CD14-positive monocyte (primary cell): Measurements from ENCODE around the gene TEX13D. TPM values are rescaled to one million over a fixed set of nuclear protein-coding genes. Genes with fewer than 3 reads are reported as not detected.
"Not testable (repeated sequence)": the region's sequence is repeated elsewhere in the genome, so short reads cannot be mapped to it uniquely, and the experiment has no call there.

Source experiments
- DNase-seq, 3 donors: peaks; one replicate each; pipeline ENCODE4 v3.0.0-alpha.2; 2011 to 2022
- H2AFZ ChIP-seq: 2 replicates; pipeline ENCODE4 v1.6.0; 2012; ENCODE audit warnings: mild to moderate bottlenecking, low read depth, low read length, inconsistent platforms; ENCODE audit not compliant: insufficient read depth, poor library complexity, severe bottlenecking
- H3K27ac ChIP-seq, 2 donors: 1 replicate in 1 of 2; 2 replicates in 1 of 2; pipeline ENCODE4 v1.5.1; 2012 to 2013; ENCODE audit warnings: low read length in 2 of 2, control low read depth in 1 of 2, inconsistent platforms in 1 of 2, low read depth in 1 of 2, mild to moderate bottlenecking in 1 of 2
- H3K27me3 ChIP-seq, 2 donors: one replicate each; pipeline versions ENCODE4 v1.6.0 to v1.6.1; 2011 to 2013; ENCODE audit warnings: low read length in 2 of 2; ENCODE audit not compliant: control insufficient read depth in 2 of 2, insufficient read depth in 2 of 2
- H3K36me3 ChIP-seq, 2 donors: replicated peaks in 1 of 2; 1 replicate in 1 of 2; 2 replicates in 1 of 2; pipeline versions ENCODE4 v1.5.1 to v1.6.1; 2012 to 2013; ENCODE audit warnings: low read length in 2 of 2, control low read depth in 1 of 2, inconsistent platforms in 1 of 2, mild to moderate bottlenecking in 1 of 2; ENCODE audit not compliant: insufficient read depth in 2 of 2, control insufficient read depth in 1 of 2
- H3K4me1 ChIP-seq, 2 donors: 1 replicate in 1 of 2; 2 replicates in 1 of 2; pipeline versions ENCODE4 v1.5.1 to v1.6.1; 2012 to 2013; ENCODE audit warnings: low read length in 2 of 2, control low read depth in 1 of 2, inconsistent platforms in 1 of 2, mild to moderate bottlenecking in 1 of 2, moderate library complexity in 1 of 2; ENCODE audit not compliant: insufficient read depth in 2 of 2, control insufficient read depth in 1 of 2
- H3K4me2 ChIP-seq: replicated peaks from 2 replicates; pipeline ENCODE3; 2012; ENCODE audit warnings: low read length, moderate library complexity, mild to moderate bottlenecking; ENCODE audit not compliant: poor library complexity, severe bottlenecking; ENCODE audit errors: extremely low read depth
- H3K4me3 ChIP-seq, 3 experiments: fragments of 200-600 bp in 1 of 3; sonication (generic) in 1 of 3; replicated peaks in 1 of 3; 1 replicate in 2 of 3; 2 replicates in 1 of 3; pipeline ENCODE4 v1.5.1; 2011 to 2013; ENCODE audit warnings: low read length in 3 of 3, mild to moderate bottlenecking in 3 of 3, control low read depth in 2 of 3, low read depth in 2 of 3, inconsistent platforms in 1 of 3, moderate library complexity in 1 of 3
- H3K79me2 ChIP-seq: 2 replicates; pipeline ENCODE4 v1.6.0; 2012; ENCODE audit warnings: mild to moderate bottlenecking, control low read depth, inconsistent platforms, low read length, moderate library complexity; ENCODE audit not compliant: insufficient read depth
- H3K9ac ChIP-seq: 2 replicates; pipeline ENCODE4 v1.6.0; 2017; ENCODE audit warnings: low read length, mild to moderate bottlenecking; ENCODE audit not compliant: insufficient read depth, poor library complexity, severe bottlenecking
- H3K9me3 ChIP-seq, 2 donors: replicated peaks in 1 of 2; 1 replicate in 1 of 2; 2 replicates in 1 of 2; pipeline versions ENCODE4 v1.5.1 to v1.6.1; 2012 to 2013; ENCODE audit warnings: low read length in 2 of 2, control low read depth in 1 of 2; ENCODE audit not compliant: control insufficient read depth in 1 of 2, insufficient read depth in 1 of 2
- H4K20me1 ChIP-seq: 2 replicates; pipeline ENCODE4 v1.6.0; 2012; ENCODE audit warnings: mild to moderate bottlenecking, low read length, control low read depth, moderate library complexity; ENCODE audit not compliant: insufficient read depth
- H3K27ac Mint-ChIP-seq, 7 donors: one replicate each; pipeline ENCODE4 v1.8.0; 2020; ENCODE audit warnings: mild to moderate bottlenecking in 7 of 7, mixed read lengths in 7 of 7, moderate library complexity in 6 of 7, inconsistent platforms in 2 of 7
- H3K27me3 Mint-ChIP-seq, 3 donors: one replicate each; pipeline ENCODE4 v1.8.0; 2021 to 2022; ENCODE audit warnings: low read depth in 3 of 3, mild to moderate bottlenecking in 3 of 3, mixed read lengths in 3 of 3, moderate library complexity in 3 of 3, inconsistent platforms in 1 of 3
- H3K36me3 Mint-ChIP-seq, 2 donors: one replicate each; pipeline ENCODE4 v1.8.0; 2020; ENCODE audit warnings: mixed read lengths in 2 of 2, inconsistent platforms in 1 of 2, mild to moderate bottlenecking in 1 of 2
- H3K4me1 Mint-ChIP-seq: one replicate; pipeline ENCODE4 v1.8.0; 2020; ENCODE audit warnings: mild to moderate bottlenecking, mixed read lengths
- H3K4me3 Mint-ChIP-seq, 2 donors: one replicate each; pipeline ENCODE4 v1.8.0; 2020; ENCODE audit warnings: mild to moderate bottlenecking in 2 of 2, mixed read lengths in 2 of 2, moderate library complexity in 1 of 2
- H3K9me3 Mint-ChIP-seq, 7 donors: one replicate each; pipeline ENCODE4 v1.8.0; 2020 to 2022; ENCODE audit warnings: mixed read lengths in 7 of 7, mild to moderate bottlenecking in 6 of 7, moderate library complexity in 6 of 7, inconsistent platforms in 2 of 7
- CTCF ChIP-seq: fragments of 200-600 bp; IDR thresholded peaks from one replicate; pipeline ENCODE4 v1.8.0; 2022; ENCODE audit warnings: antibody characterized with exemption, mild to moderate bottlenecking
- WGBS: methylation state at CpG from one replicate; pipeline ENCODE4 v1.1.5; 2013; ENCODE audit warnings: missing lambda C conversion rate; ENCODE audit not compliant: insufficient coverage; 5-methylcytosine and 5-hydroxymethylcytosine counted together
- intact Hi-C, 2 donors: fragments of 100-400 bp; cut with micrococcal nuclease; formaldehyde crosslinking; loops; one replicate each; pipeline versions ENCODE4 v1.15.0 to v1.15.1; 2023
- polyA plus RNA-seq, 3 donors: library from polyadenylated mRNA; depleted of rRNA in 1 of 3; unstranded in 2 of 3; stranded (reverse) in 1 of 3; fragments of 300-500 nt in 2 of 3; fragments of >200 nt in 1 of 3; fragmentation: Illumina TruSeq in 2 of 3; gene quantifications; 1 replicate in 2 of 3; 2 replicates in 1 of 3; pipeline ENCODE4 v1.2.3, GENCODE V29; 2012 to 2021

The TEX13D gene
- polyA plus RNA-seq, 3 donors = not detected

GRCh38 chrX:124333862-124334261 lies 1.4 kb downstream of the TEX13D start:
- no peak overlapping the region for H2AFZ ChIP-seq
- intact Hi-C loops = no loop called here
- no peaks in the 10 kb centered on the region for H3K4me1 Mint-ChIP-seq

GRCh38 chrX:124334555-124334954 lies 2.1 kb downstream of the TEX13D start:
- H3K27ac ChIP-seq, H2AFZ ChIP-seq, intact Hi-C loops, DNase-seq, H3K36me3 ChIP-seq, H3K4me2 ChIP-seq, H3K4me1 Mint-ChIP-seq, H3K27ac Mint-ChIP-seq, H3K27me3 ChIP-seq, H3K4me1 ChIP-seq, H3K4me3 Mint-ChIP-seq, H3K9ac ChIP-seq, H3K9me3 ChIP-seq, H3K4me3 ChIP-seq, H3K79me2 ChIP-seq, H4K20me1 ChIP-seq, H3K36me3 Mint-ChIP-seq, H3K27me3 Mint-ChIP-seq: not testable (repeated sequence)
- peaks cover 2 to 11% (median 6%) of the 10 kb centered on the region in 7 donors for H3K9me3 Mint-ChIP-seq
- WGBS = 90% methylated on average over 2 of the region's 2 CpGs

More at GRCh38 chrX:124333862-124334261, 1.4 kb downstream of the TEX13D start:
- H3K79me2 ChIP-seq = no peaks in the 10 kb centered on the region
- Mint-ChIP-seq H3K36me3 (no peaks in the 10 kb centered on the region), H3K4me3 (no peak overlapping the region), H3K9me3 (peaks cover 2 to 11% (median 6%) of the 10 kb centered on the region in 7 donors), H3K27me3 (peaks cover 0 to 5% (median 3%) of the 10 kb centered on the region in 3 donors), H3K27ac (peak overlapping the region in 1 of 7 donors; percentile 69)
- TF ChIP-seq CTCF = no peak
- no peaks in the 10 kb centered on the region for H4K20me1 ChIP-seq
- no peaks in the 10 kb centered on the region for H3K4me1 ChIP-seq
- H3K9me3 ChIP-seq = peaks cover 0 to 9% of the 10 kb centered on the region in 2 donors
- no peaks in the 10 kb centered on the region for H3K27me3 ChIP-seq
- no peak overlapping the region for H3K4me2 ChIP-seq
- no peak overlapping the region for H3K4me3 ChIP-seq
- H3K9ac ChIP-seq = no peak overlapping the region
- no peak for DNase-seq
- no peaks in the 10 kb centered on the region for H3K36me3 ChIP-seq
- WGBS = 92% methylated on average over 6 of the region's 6 CpGs
- no peak overlapping the region for H3K27ac ChIP-seq
